Body of pancreas (tissue), 4 donors: Measurements from ENCODE around the gene RNU7-1.

Experiments used
- CTCF ChIP-seq, 7 experiments: fragments of 450-650 bp in 4 of 7; fragments of 200-600 bp in 3 of 7; sonication (generic) in 3 of 7; IDR thresholded peaks; one replicate each; pipeline ENCODE4 v1.5.1; 2016 to 2019; ENCODE audit warnings: antibody characterized with exemption in 7 of 7
- POLR2A ChIP-seq, 3 donors: fragments of 450-650 bp; IDR thresholded peaks; one replicate each; pipeline ENCODE4 v1.6.1; 2016; ENCODE audit warnings: antibody characterized with exemption in 3 of 3, mild to moderate bottlenecking in 2 of 3

GRCh38 chr12:6980075-6980474 is 36.5 kb downstream of the RNU7-1 start:
- TF ChIP-seq POLR2A (IDR thresholded peaks at IDR 0.05) = no peak
- no peak for TF ChIP-seq CTCF (IDR thresholded peaks at IDR 0.05)
